Natural killer cell treated with Interleukin-12 subunit alpha and Interleukin-12 subunit beta and Interleukin-15 and Interleukin-18, amount 100 ng/mL, for 72 hours (primary cell): ENCODE data around the gene PTPRR. TPM values are rescaled to one million over a fixed set of nuclear protein-coding genes. Genes with fewer than 3 reads are reported as not detected.
A peak's percentile ranks its signal among the peaks of the same experiment; 100 is the strongest.

Experiments
- ATAC-seq, 2 donors: fragments of 150-1000 bp; cut with Tn5 transposase in 1 of 2; sonication (Bioruptor Pico), chemical (Tn5 transposase) in 1 of 2; 2 replicates each; pipeline ENCODE4 v1.10.0; 2021
- DNase-seq: peaks from one replicate; pipeline ENCODE4 v3.0.0; 2022; ENCODE audit warnings: low spot score
- H3K27ac Mint-ChIP-seq, 2 donors: 1 replicate in 1 of 2; 2 replicates in 1 of 2; pipeline ENCODE4 v1.8.0; 2022; ENCODE audit warnings: mixed read lengths in 2 of 2, mild to moderate bottlenecking in 1 of 2, moderate library complexity in 1 of 2
- H3K27me3 Mint-ChIP-seq, 2 donors: 1 replicate in 1 of 2; 2 replicates in 1 of 2; pipeline ENCODE4 v1.8.0; 2022; ENCODE audit warnings: mixed read lengths in 2 of 2
- H3K36me3 Mint-ChIP-seq: one replicate; pipeline ENCODE4 v1.8.0; 2022; ENCODE audit warnings: mixed read lengths
- H3K4me1 Mint-ChIP-seq, 2 donors: 1 replicate in 1 of 2; 2 replicates in 1 of 2; pipeline ENCODE4 v1.8.0; 2022; ENCODE audit warnings: low read depth in 2 of 2, mixed read lengths in 2 of 2, mild to moderate bottlenecking in 1 of 2
- H3K4me3 Mint-ChIP-seq: one replicate; pipeline ENCODE4 v1.8.0; 2022; ENCODE audit warnings: mixed read lengths
- H3K9me3 Mint-ChIP-seq: 2 replicates; pipeline ENCODE4 v1.8.0; 2022; ENCODE audit warnings: mixed read lengths
- total RNA-seq, 2 donors: library from RNA; stranded (reverse); gene quantifications; one replicate each; pipeline ENCODE4 v1.2.3, GENCODE V29; 2022

Gene PTPRR
- total RNA-seq, 2 donors from 2014 or later: not detected

DNA sequence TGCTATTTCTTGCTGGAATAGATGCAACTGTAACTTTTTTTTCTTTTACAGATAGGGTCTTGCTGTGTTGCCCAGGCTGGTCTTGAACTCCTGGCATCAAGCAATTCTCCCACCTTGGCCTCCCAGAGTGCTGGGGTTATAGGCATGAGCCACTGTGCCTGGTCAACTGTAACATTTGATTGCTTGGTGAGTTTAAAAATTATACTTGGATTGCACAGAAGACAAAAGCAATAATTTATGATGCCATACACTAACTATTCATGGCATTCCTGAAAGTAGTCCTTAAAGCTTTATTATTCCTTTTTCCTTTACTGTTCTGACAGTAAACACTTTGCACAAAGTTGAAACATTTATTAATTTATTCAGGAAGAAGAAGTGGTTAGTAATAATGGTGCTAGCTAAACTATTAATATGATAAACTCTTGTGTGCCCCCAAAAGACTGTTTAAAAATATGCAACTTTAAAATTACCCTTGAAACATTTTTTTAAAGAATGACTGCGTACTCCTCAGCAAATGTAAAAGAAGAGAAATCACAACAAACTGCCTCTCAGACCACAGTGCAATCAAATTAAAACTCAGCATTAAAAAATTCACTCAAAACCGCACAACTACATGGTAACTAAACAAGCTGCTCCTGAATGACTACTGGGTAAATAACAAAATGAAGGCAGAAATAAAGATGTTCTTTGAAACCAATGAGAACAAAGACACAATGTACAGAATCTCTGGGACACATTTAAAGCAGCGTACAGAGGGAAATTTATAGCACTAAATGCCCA lies 291.6 kb downstream of the PTPRR start:
- no peak overlapping the region for H3K4me3 Mint-ChIP-seq
- ATAC-seq (no peak), DNase-seq (no peak)
- no peaks in the 10 kb centered on the region for H3K4me1 Mint-ChIP-seq
- no peak overlapping the region for H3K27ac Mint-ChIP-seq
- H3K27me3 Mint-ChIP-seq: peaks cover 3 to 7% of the 10 kb centered on the region in 2 donors
- peaks cover 5% of the 10 kb centered on the region for H3K36me3 Mint-ChIP-seq
- H3K9me3 Mint-ChIP-seq: no peaks in the 10 kb centered on the region

DNA sequence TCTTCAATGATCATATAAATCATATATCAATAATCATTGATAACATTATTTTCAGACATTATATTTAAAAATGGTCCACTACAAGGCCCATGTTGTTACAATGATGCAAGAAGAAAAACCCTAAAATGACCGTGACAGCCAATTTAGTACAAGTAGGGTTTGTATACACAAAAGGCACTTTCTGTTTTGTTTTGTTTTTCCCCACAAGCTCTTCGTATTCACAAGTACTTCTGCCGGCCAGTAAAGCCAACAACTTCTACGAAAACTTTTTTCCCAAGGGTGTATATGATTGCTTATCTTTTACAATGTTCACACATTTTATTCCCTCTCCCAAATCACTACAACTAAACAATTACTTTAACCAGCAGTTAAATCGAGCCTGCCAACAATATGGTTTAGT lies 292.9 kb downstream of the PTPRR start:
- Mint-ChIP-seq H3K4me3 (no peak overlapping the region), H3K27ac (no peak overlapping the region), H3K4me1 (no peaks in the 10 kb centered on the region), H3K36me3 (peaks cover 5% of the 10 kb centered on the region), H3K27me3 (peaks cover 3 to 7% of the 10 kb centered on the region in 2 donors), H3K9me3 (no peaks in the 10 kb centered on the region)
- DNase-seq (no peak), ATAC-seq (no peak)

DNA sequence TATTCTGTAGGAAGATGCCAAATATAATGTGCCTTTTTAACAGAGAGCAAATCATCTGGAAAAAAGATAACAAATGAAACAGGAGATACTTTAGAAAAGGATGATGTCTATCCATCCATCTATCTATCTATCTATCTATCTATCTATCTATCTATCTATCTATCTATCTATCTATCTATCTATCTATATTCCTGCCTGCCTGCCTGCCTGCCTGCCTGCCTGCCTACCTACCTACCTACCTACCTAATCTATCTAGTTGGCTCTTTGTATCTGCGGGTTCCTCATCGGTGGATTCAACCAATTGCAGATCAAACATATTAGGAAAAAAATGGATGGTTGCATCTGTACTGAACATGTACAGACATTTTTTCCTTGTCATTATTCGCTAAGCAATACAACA lies 294.4 kb downstream of the PTPRR start:
- ATAC-seq: no peak
- Mint-ChIP-seq H3K27ac (no peak overlapping the region), H3K36me3 (peaks cover 5% of the 10 kb centered on the region), H3K9me3 (no peaks in the 10 kb centered on the region), H3K27me3 (peaks cover 3 to 7% of the 10 kb centered on the region in 2 donors), H3K4me1 (no peaks in the 10 kb centered on the region), H3K4me3 (no peak overlapping the region)
- DNase-seq: no peak

DNA sequence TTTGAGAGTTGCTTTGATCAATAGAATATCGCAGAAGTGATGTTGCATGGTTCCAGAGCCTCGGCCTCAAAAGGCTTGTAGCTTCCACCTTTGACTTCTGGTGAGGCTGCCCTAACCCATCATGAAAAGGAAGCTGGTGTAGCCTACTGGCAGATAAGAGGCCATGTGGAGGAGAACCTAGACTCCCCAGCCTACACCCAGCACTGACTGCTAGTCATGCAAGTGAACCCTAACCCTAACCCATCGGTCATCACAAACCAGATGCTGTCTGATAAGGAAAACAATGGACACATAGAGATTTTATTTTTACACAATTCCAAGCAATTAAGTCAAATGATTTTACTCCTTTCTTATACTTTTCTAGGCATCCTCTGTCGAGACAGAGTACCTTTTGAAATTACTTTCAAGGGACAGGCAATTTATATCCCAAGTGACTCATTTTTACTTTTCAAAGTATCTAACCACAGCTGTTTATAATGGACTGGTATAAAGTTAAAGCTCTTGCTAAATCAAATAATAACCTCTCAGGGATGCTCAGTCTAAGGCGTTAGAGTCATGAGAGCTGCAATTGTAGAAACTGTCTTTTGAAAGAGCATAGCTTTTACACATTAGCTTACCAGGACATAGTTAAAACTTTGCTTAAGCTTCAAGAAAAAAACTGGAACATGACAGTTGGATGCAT lies 300.9 kb downstream of the PTPRR start:
- H3K4me1 Mint-ChIP-seq: no peaks in the 10 kb centered on the region
- H3K27ac Mint-ChIP-seq: no peak overlapping the region
- no peak overlapping the region for H3K4me3 Mint-ChIP-seq
- peaks cover 0 to 2% of the 10 kb centered on the region in 2 donors for H3K27me3 Mint-ChIP-seq
- no peaks in the 10 kb centered on the region for H3K9me3 Mint-ChIP-seq
- DNase-seq (no peak), ATAC-seq (no peak)
- H3K36me3 Mint-ChIP-seq: no peaks in the 10 kb centered on the region

DNA sequence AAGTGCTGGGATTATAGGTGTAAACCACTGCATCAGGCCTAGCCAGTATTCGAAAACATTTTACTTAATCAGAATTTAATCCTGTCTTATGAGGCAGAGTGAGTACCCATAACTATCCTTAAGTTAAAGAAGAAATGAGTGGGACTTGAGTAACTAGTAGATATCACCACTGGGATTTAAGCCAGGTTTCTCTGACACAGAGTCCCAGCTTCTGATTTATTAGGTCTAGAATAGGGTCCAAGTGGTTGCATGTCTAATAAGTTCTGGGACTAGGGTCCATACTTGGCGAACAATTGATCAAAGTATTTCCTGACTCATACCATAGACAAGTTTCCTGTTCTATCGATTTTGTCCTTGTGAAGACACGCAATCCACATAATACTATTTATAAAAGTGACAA lies 302.2 kb downstream of the PTPRR start:
- Mint-ChIP-seq H3K4me3 (no peak overlapping the region), H3K27ac (no peak overlapping the region), H3K9me3 (no peaks in the 10 kb centered on the region), H3K4me1 (no peaks in the 10 kb centered on the region), H3K36me3 (no peaks in the 10 kb centered on the region), H3K27me3 (peaks cover 2 to 7% of the 10 kb centered on the region in 2 donors)
- no peak for DNase-seq
- ATAC-seq: no peak

DNA sequence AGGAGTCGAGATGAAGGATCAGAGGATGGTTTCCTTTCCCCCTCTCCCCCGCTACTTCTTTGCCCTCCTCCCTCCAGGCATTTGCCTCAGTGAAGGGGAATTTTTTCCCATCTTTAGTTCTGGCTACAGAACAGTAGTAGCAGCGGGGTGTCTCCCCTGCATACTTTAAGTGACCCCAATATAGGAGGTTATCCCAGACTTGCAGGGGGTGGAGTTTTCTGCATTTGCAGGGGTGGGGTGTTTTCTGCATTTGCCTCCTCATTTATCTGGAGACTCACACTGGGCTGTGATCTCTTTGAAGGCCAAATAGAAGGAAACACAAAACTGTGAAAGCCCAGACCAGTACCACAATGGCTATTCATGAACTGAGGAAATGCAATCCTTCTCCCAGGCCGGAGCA lies 303.1 kb downstream of the PTPRR start:
- no peaks in the 10 kb centered on the region for H3K36me3 Mint-ChIP-seq
- peaks cover 2 to 7% of the 10 kb centered on the region in 2 donors for H3K27me3 Mint-ChIP-seq
- H3K27ac Mint-ChIP-seq: no peak overlapping the region
- ATAC-seq (no peak), DNase-seq (no peak)
- no peaks in the 10 kb centered on the region for H3K4me1 Mint-ChIP-seq
- no peaks in the 10 kb centered on the region for H3K9me3 Mint-ChIP-seq
- H3K4me3 Mint-ChIP-seq: no peak overlapping the region

DNA sequence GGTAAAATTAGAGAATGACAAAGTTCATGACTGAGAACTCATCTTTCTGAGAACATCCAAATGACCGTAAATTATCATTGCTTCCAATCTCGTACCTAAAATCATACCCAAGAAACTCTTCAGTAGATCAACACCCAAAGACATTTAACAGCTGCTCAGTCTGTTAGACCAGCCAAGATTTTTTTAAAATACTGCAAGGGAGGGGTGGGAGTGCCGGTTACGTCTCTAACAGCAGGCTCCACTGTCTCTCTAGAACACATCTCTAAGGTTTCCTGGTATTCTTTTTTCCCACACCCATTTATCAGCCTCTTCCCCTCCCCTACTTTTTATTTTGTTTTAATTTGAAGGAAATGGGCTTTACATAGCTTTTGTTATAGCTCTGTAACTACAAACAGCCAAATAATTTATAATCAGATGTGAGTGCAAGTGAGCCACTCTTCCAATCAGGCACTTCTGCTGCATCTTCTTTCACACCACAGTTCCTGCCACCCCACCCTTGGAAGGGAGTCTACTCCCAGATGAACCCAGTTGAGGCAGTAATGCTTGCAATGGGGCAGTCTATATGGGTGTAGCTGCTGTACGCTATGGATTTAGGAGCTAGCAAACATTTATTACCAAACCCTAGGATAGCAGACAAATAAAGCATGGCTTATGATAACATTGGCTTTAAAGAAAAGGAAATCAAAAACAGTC lies 305.2 kb downstream of the PTPRR start:
- peaks cover 3 to 13% of the 10 kb centered on the region in 2 donors for H3K27me3 Mint-ChIP-seq
- H3K9me3 Mint-ChIP-seq: no peaks in the 10 kb centered on the region
- no peaks in the 10 kb centered on the region for H3K36me3 Mint-ChIP-seq
- no peak overlapping the region for H3K4me3 Mint-ChIP-seq
- peaks cover 4 to 5% of the 10 kb centered on the region in 2 donors for H3K4me1 Mint-ChIP-seq
- ATAC-seq (no peak), DNase-seq (no peak)
- H3K27ac Mint-ChIP-seq: no peak overlapping the region

DNA sequence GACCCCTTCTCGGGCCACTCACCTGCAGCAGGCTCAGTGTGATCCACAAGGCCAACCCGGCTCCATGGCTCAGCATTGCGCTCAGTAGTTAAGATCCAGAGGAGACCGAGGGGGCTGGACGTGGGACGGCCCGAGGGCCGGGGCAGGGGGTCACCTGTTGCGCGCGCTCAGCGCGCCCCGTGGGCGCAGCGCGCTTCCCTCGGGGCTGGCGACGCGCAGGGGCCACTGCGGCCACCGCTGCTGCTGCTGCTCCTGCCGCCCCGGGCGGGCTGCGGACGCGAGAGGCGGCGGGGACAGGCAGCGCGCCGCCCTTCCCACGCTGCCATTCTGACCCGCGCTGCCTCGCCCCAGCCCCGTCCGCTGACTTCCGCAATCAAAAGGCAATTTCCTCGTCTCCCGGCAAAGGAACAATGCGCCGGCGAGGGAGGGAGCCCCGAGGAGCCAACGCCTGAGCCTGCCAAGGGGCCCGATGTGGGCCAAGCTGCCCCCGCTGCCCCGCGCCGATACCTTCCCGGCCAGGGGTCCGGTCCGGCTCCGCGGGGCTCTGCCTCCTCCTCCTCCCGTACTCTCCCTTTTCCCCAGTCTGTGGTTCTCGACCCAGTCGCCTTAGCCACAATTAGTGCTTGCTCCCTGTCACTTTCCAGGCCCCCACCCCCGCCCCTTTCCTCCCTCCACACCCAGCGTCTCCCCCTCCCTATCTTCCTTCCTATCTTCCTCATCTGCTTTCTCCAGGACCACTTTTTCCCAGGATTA lies 310.6 kb downstream of the PTPRR start:
- Mint-ChIP-seq H3K36me3 (peaks cover 5% of the 10 kb centered on the region), H3K4me3 (peak overlapping the region; percentile 68), H3K9me3 (no peaks in the 10 kb centered on the region), H3K27me3 (peaks cover 8 to 29% of the 10 kb centered on the region in 2 donors), H3K27ac (peak overlapping the region in 1 of 2 donors; percentile 71), H3K4me1 (peaks cover 7 to 12% of the 10 kb centered on the region in 2 donors)
- ATAC-seq (peak; percentile 74 to 91), DNase-seq (peak; percentile 61)

DNA sequence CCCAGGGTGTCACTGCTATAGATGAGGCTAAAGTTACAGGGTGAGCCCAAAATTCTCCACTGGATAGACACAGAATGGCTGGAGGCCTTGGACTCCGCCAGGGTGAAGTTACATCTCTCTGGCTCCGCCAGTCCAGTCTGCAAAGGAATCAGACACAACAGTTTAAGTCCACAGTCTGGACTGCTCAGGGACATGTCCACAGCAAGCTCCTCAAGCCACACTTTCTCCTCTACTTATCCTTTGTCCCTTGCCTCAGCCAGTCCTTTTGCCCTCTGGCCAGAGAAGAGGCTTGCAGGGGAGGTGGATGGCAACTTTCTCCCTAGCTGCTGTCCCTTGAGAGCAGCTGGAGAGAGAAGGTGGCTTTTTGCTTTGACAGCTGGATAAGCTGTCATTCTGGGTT lies 311.3 kb downstream of the PTPRR start:
- ATAC-seq (no peak), DNase-seq (no peak)
- peak overlapping the region; percentile 54 for H3K4me3 Mint-ChIP-seq
- H3K27ac Mint-ChIP-seq: no peak overlapping the region
- peaks cover 5% of the 10 kb centered on the region for H3K36me3 Mint-ChIP-seq
- peaks cover 8 to 31% of the 10 kb centered on the region in 2 donors for H3K27me3 Mint-ChIP-seq
- peaks cover 7 to 12% of the 10 kb centered on the region in 2 donors for H3K4me1 Mint-ChIP-seq
- no peaks in the 10 kb centered on the region for H3K9me3 Mint-ChIP-seq

DNA sequence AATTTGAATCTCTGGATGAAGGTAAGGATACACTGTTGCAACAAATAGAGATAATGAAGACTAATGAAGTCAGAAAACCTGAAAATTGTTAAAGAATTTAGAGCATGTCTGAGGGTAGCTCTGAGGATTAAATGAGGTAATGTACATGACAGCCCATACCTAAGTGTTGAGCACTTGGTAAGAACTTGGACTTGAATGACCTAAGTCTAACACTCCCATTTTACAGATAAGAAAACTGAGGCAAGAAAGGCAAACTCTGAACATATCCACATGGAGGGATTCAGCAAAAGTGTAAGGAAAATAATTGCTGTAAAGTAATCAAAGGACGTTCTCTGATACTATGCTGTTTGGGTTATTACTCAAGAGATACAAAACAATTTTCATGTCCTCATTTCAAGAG lies 312.4 kb downstream of the PTPRR start:
- Mint-ChIP-seq H3K4me3 (no peak overlapping the region), H3K4me1 (peaks cover 7 to 12% of the 10 kb centered on the region in 2 donors), H3K36me3 (peaks cover 5% of the 10 kb centered on the region), H3K27ac (no peak overlapping the region), H3K27me3 (peaks cover 8 to 24% of the 10 kb centered on the region in 2 donors), H3K9me3 (no peaks in the 10 kb centered on the region)
- DNase-seq (no peak), ATAC-seq (no peak)

DNA sequence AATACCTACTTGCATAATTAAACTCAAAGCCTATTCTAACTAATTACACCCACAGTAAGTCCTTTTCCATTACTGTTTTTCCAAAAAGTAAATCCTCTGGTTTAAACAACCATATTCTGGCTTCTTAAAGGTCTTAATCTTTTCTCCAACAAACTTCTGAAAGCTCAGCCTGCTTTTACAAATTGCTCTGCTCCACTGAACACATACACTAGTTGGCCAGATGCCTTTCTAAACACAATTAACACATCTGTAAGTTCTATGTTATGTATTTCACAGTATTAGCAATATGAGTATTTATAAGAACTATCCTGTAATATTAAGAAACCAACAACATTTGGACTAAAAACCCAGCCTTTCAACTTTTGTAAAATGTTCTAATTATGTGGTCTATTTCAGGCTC lies 313.4 kb downstream of the PTPRR start:
- H3K4me3 Mint-ChIP-seq: no peak overlapping the region
- H3K4me1 Mint-ChIP-seq: peaks cover 7 to 12% of the 10 kb centered on the region in 2 donors
- DNase-seq: no peak
- no peaks in the 10 kb centered on the region for H3K9me3 Mint-ChIP-seq
- peaks cover 5% of the 10 kb centered on the region for H3K36me3 Mint-ChIP-seq
- H3K27ac Mint-ChIP-seq: no peak overlapping the region
- peaks cover 8 to 24% of the 10 kb centered on the region in 2 donors for H3K27me3 Mint-ChIP-seq
- no peak for ATAC-seq

DNA sequence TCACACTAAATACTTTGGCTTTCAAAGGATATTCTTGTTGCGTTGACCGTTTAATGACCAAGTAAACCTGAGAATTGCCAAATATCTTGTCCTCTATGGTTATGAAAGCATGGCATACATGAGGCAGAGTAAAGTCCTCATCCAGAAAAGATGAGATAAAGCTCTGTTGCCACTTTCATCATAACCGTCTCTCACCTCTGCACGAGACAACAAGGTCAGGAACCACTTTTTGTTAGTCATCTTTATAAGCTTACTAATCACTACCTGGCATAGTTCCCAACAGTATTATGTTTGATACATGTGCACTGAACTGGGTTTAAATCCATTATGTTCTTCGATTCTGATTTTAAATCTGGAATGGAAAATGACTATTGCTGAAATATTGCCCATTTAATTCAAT lies 314.6 kb downstream of the PTPRR start:
- H3K4me1 Mint-ChIP-seq: peaks cover 7 to 12% of the 10 kb centered on the region in 2 donors
- ATAC-seq: no peak

DNA sequence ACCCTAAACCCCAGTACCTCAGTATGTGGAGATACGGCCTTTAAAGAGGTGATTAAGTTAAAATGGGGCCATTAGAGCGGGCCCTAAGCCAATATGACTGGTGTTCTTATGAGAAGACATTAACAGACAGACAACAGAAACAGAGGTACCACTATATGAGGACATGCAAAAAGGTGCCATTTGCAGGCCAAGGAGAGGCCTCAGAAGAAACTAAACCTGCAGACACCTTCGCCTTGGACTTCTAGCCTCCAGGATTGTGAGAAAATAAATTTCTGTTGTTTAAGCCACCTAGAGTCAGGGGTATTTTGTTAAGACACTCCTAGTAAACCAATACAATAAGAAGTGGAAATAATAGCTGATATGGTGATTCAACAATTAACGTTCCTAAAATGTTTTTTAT lies 315.9 kb downstream of the PTPRR start:
- peaks cover 0 to 6% of the 10 kb centered on the region in 2 donors for H3K4me1 Mint-ChIP-seq
- H3K36me3 Mint-ChIP-seq: peaks cover 5% of the 10 kb centered on the region
- H3K27ac Mint-ChIP-seq: no peak overlapping the region
- ATAC-seq (no peak), DNase-seq (no peak)
- H3K4me3 Mint-ChIP-seq: no peak overlapping the region
- H3K27me3 Mint-ChIP-seq: peaks cover 6 to 22% of the 10 kb centered on the region in 2 donors
- H3K9me3 Mint-ChIP-seq: no peaks in the 10 kb centered on the region

More for the DNA sequence above, 314.6 kb downstream of the PTPRR start:
- Mint-ChIP-seq H3K27me3 (peaks cover 11 to 29% of the 10 kb centered on the region in 2 donors), H3K36me3 (peaks cover 5% of the 10 kb centered on the region), H3K9me3 (no peaks in the 10 kb centered on the region), H3K4me3 (no peak overlapping the region), H3K27ac (no peak overlapping the region)
- DNase-seq: no peak
